ENCODE results near the gene LARP1. TPM values are rescaled to one million over a fixed set of nuclear protein-coding genes. Genes with fewer than 3 reads are reported as not detected.

LARP1 gene
- total RNA-seq, 2 donors from 2014 or later, result 99.8 to 129 TPM

DNA sequence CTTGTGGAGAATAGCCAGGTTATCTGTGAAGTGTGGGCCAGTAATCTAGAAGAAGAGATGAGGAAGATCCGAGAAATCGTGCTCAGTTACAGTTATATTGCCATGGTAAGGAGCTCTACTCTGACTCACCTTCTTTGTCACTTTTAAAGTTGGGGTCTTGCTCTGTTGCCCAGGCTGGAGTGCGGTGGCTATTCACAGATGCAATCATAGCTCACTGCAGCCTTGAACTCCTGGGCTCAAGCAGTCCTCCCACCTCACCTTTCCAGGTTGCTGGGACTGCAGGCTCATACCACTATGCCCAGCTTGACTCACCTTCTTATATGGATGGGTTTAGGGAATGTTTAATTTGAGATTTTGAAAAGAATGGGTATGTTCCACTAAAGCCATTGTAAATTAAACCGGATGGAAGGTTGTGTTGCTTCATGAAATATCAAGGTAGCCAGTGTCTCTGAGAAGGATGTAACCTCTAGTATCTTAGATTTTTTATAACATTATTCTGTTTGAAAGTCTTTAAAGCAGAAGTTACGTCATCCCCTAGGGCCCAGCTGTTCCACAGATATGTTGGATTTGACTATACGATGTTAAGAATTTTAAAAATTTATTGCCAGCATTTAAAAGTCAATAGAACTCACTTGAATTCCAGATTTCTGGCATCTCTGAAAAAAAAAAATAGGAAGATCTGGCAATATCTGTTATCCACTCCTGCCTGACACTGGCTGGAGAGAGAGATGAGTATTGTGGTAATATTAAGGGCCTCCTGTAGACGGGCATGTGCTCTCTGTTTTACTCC is 108.3 kb downstream of the LARP1 start:
- Histone ChIP-seq H3K36me3 (peaks cover 15% of the 10 kb centered on the region), H3K27me3 (replicated peaks; ENCODE audit: insufficient read depth) (no peaks in the 10 kb centered on the region), H3K9me3 (no peaks in the 10 kb centered on the region), H3K27ac (no peak overlapping the region), H3K4me3 (no peak overlapping the region), H3K4me1 (ENCODE audit: control insufficient read depth in 1 of 2, low read depth in 2 of 2) (peaks cover 41 to 51% of the 10 kb centered on the region in 2 donors)
- TF ChIP-seq, protein P1, sequence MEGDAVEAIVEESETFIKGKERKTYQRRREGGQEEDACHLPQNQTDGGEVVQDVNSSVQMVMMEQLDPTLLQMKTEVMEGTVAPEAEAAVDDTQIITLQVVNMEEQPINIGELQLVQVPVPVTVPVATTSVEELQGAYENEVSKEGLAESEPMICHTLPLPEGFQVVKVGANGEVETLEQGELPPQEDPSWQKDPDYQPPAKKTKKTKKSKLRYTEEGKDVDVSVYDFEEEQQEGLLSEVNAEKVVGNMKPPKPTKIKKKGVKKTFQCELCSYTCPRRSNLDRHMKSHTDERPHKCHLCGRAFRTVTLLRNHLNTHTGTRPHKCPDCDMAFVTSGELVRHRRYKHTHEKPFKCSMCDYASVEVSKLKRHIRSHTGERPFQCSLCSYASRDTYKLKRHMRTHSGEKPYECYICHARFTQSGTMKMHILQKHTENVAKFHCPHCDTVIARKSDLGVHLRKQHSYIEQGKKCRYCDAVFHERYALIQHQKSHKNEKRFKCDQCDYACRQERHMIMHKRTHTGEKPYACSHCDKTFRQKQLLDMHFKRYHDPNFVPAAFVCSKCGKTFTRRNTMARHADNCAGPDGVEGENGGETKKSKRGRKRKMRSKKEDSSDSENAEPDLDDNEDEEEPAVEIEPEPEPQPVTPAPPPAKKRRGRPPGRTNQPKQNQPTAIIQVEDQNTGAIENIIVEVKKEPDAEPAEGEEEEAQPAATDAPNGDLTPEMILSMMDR (IDR thresholded peaks at IDR 0.05), result no peak
- DNase-seq (ENCODE audit: low spot score) (no peak), ATAC-seq (ENCODE audit: insufficient number of reproducible peaks, low FRiP score, low read depth) (no peak)

DNA sequence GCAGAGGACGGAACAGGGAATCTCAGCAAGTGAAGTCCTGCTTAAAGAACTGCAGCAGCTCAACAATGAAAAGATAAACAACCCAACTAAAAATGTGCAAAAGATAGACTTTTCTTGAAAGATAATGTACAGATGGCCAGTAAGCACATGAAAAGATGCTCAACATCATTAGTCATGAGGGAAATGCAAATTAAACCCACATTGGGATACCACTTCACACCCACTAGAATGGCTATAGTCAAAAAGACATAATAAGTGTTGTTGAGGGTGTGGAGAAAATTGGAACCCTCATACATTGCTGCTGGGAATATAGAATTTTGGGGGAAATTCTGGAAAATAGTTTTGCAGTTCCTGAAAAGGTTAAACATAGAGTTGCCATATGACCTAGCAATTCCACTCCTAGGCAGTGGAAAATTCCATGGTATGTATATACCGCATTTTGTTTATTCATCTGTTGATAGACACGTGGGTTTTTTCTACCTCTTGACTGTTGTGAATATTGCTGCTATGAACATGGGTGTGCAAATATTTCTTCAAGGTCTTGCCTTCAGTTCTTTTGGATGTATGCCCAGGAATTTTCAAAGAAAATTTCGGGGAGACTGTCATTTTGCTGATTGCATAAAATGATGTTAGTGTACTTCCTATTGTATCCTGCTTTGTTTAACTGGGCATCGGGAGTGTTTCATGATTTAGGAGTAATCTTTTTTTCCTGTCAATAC is 110.4 kb downstream of the LARP1 start:
- Histone ChIP-seq H3K27me3 (replicated peaks; ENCODE audit: insufficient read depth) (no peaks in the 10 kb centered on the region), H3K36me3 (peaks cover 17% of the 10 kb centered on the region), H3K4me1 (ENCODE audit: control insufficient read depth in 1 of 2, low read depth in 2 of 2) (peaks cover 33 to 42% of the 10 kb centered on the region in 2 donors), H3K4me3 (no peak overlapping the region), H3K27ac (peak overlapping the region in 1 of 2 donors; percentile 48), H3K9me3 (no peaks in the 10 kb centered on the region)
- TF ChIP-seq, protein P1 (IDR thresholded peaks at IDR 0.05), result no peak
- no peak for ATAC-seq (ENCODE audit: insufficient number of reproducible peaks, low FRiP score, low read depth)
- DNase-seq (ENCODE audit: low spot score), result no peak

DNA sequence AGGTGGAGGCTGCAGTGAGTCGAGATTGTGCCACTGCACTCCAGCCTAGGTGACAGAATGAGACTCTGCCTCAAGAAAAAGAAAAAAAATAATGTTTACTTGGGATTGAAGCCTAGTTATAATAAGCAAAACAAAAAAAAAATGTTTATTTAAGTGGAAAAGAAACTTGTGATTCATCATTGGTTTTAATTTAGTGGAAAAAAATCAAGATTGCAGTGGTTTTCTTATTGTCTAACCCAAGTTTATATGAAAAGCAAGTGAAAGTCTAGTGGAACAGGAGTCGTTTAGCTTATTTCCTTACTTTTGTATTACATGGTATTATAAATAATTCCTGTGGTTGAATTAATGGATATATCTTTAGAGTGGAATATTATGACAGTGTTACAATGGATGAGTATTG is 111.7 kb downstream of the LARP1 start:
- H3K36me3 ChIP-seq, result peaks cover 27% of the 10 kb centered on the region
- H3K4me3 ChIP-seq, result no peak overlapping the region
- H3K9me3 ChIP-seq, result no peaks in the 10 kb centered on the region
- TF ChIP-seq, protein P1 (IDR thresholded peaks at IDR 0.05), result no peak
- H3K27ac ChIP-seq, result peak overlapping the region in 1 of 2 donors; percentile 48
- peaks cover 21 to 30% of the 10 kb centered on the region in 2 donors for H3K4me1 ChIP-seq (ENCODE audit: control insufficient read depth in 1 of 2, low read depth in 2 of 2)
- DNase-seq (ENCODE audit: low spot score), result no peak
- H3K27me3 ChIP-seq (replicated peaks; ENCODE audit: insufficient read depth), result no peaks in the 10 kb centered on the region
- ATAC-seq (ENCODE audit: insufficient number of reproducible peaks, low FRiP score, low read depth), result peak; percentile 43

Other genes starting within 250 kb of the LARP1 start
- 10 to 100 TPM; 43.9 to 70.5 TPM for gene FAXDC2, start 95.2 kb downstream of the LARP1 start, total RNA-seq
- gene CNOT8, start 103.2 kb downstream of the LARP1 start, total RNA-seq, result 10 to 100 TPM; 75.5 to 90.9 TPM
- 10 to 100 TPM; 13.4 to 21.0 TPM for gene GEMIN5, start 182.8 kb downstream of the LARP1 start, total RNA-seq
- gene MRPL22, start 185.7 kb downstream of the LARP1 start, total RNA-seq, result 10 to 100 TPM in 1 of 2 donors, 1 to 10 TPM in 1; 8.1 to 12.0 TPM